CD14-positive monocyte (primary cell): Measurements from ENCODE around the gene LRTM2. TPM values are rescaled to one million over a fixed set of nuclear protein-coding genes. Genes with fewer than 3 reads are reported as not detected.
A peak's percentile ranks its signal among the peaks of the same experiment; 100 is the strongest.

Experiments
- DNase-seq, 3 donors: peaks; one replicate each; pipeline ENCODE4 v3.0.0-alpha.2; 2011 to 2022
- H2AFZ ChIP-seq: 2 replicates; pipeline ENCODE4 v1.6.0; 2012; ENCODE audit warnings: mild to moderate bottlenecking, low read depth, low read length, inconsistent platforms; ENCODE audit not compliant: insufficient read depth, poor library complexity, severe bottlenecking
- H3K27ac ChIP-seq, 2 donors: 1 replicate in 1 of 2; 2 replicates in 1 of 2; pipeline ENCODE4 v1.5.1; 2012 to 2013; ENCODE audit warnings: low read length in 2 of 2, control low read depth in 1 of 2, inconsistent platforms in 1 of 2, low read depth in 1 of 2, mild to moderate bottlenecking in 1 of 2
- H3K27me3 ChIP-seq, 2 donors: one replicate each; pipeline versions ENCODE4 v1.6.0 to v1.6.1; 2011 to 2013; ENCODE audit warnings: low read length in 2 of 2; ENCODE audit not compliant: control insufficient read depth in 2 of 2, insufficient read depth in 2 of 2
- H3K36me3 ChIP-seq, 2 donors: replicated peaks in 1 of 2; 1 replicate in 1 of 2; 2 replicates in 1 of 2; pipeline versions ENCODE4 v1.5.1 to v1.6.1; 2012 to 2013; ENCODE audit warnings: low read length in 2 of 2, control low read depth in 1 of 2, inconsistent platforms in 1 of 2, mild to moderate bottlenecking in 1 of 2; ENCODE audit not compliant: insufficient read depth in 2 of 2, control insufficient read depth in 1 of 2
- H3K4me1 ChIP-seq, 2 donors: 1 replicate in 1 of 2; 2 replicates in 1 of 2; pipeline versions ENCODE4 v1.5.1 to v1.6.1; 2012 to 2013; ENCODE audit warnings: low read length in 2 of 2, control low read depth in 1 of 2, inconsistent platforms in 1 of 2, mild to moderate bottlenecking in 1 of 2, moderate library complexity in 1 of 2; ENCODE audit not compliant: insufficient read depth in 2 of 2, control insufficient read depth in 1 of 2
- H3K4me2 ChIP-seq: replicated peaks from 2 replicates; pipeline ENCODE3; 2012; ENCODE audit warnings: low read length, moderate library complexity, mild to moderate bottlenecking; ENCODE audit not compliant: poor library complexity, severe bottlenecking; ENCODE audit errors: extremely low read depth
- H3K4me3 ChIP-seq, 3 experiments: fragments of 200-600 bp in 1 of 3; sonication (generic) in 1 of 3; replicated peaks in 1 of 3; 1 replicate in 2 of 3; 2 replicates in 1 of 3; pipeline ENCODE4 v1.5.1; 2011 to 2013; ENCODE audit warnings: low read length in 3 of 3, mild to moderate bottlenecking in 3 of 3, control low read depth in 2 of 3, low read depth in 2 of 3, inconsistent platforms in 1 of 3, moderate library complexity in 1 of 3
- H3K79me2 ChIP-seq: 2 replicates; pipeline ENCODE4 v1.6.0; 2012; ENCODE audit warnings: mild to moderate bottlenecking, control low read depth, inconsistent platforms, low read length, moderate library complexity; ENCODE audit not compliant: insufficient read depth
- H3K9ac ChIP-seq: 2 replicates; pipeline ENCODE4 v1.6.0; 2017; ENCODE audit warnings: low read length, mild to moderate bottlenecking; ENCODE audit not compliant: insufficient read depth, poor library complexity, severe bottlenecking
- H3K9me3 ChIP-seq, 2 donors: replicated peaks in 1 of 2; 1 replicate in 1 of 2; 2 replicates in 1 of 2; pipeline versions ENCODE4 v1.5.1 to v1.6.1; 2012 to 2013; ENCODE audit warnings: low read length in 2 of 2, control low read depth in 1 of 2; ENCODE audit not compliant: control insufficient read depth in 1 of 2, insufficient read depth in 1 of 2
- H4K20me1 ChIP-seq: 2 replicates; pipeline ENCODE4 v1.6.0; 2012; ENCODE audit warnings: mild to moderate bottlenecking, low read length, control low read depth, moderate library complexity; ENCODE audit not compliant: insufficient read depth
- H3K27ac Mint-ChIP-seq, 7 donors: one replicate each; pipeline ENCODE4 v1.8.0; 2020; ENCODE audit warnings: mild to moderate bottlenecking in 7 of 7, mixed read lengths in 7 of 7, moderate library complexity in 6 of 7, inconsistent platforms in 2 of 7
- H3K27me3 Mint-ChIP-seq, 3 donors: one replicate each; pipeline ENCODE4 v1.8.0; 2021 to 2022; ENCODE audit warnings: low read depth in 3 of 3, mild to moderate bottlenecking in 3 of 3, mixed read lengths in 3 of 3, moderate library complexity in 3 of 3, inconsistent platforms in 1 of 3
- H3K36me3 Mint-ChIP-seq, 2 donors: one replicate each; pipeline ENCODE4 v1.8.0; 2020; ENCODE audit warnings: mixed read lengths in 2 of 2, inconsistent platforms in 1 of 2, mild to moderate bottlenecking in 1 of 2
- H3K4me1 Mint-ChIP-seq: one replicate; pipeline ENCODE4 v1.8.0; 2020; ENCODE audit warnings: mild to moderate bottlenecking, mixed read lengths
- H3K4me3 Mint-ChIP-seq, 2 donors: one replicate each; pipeline ENCODE4 v1.8.0; 2020; ENCODE audit warnings: mild to moderate bottlenecking in 2 of 2, mixed read lengths in 2 of 2, moderate library complexity in 1 of 2
- H3K9me3 Mint-ChIP-seq, 7 donors: one replicate each; pipeline ENCODE4 v1.8.0; 2020 to 2022; ENCODE audit warnings: mixed read lengths in 7 of 7, mild to moderate bottlenecking in 6 of 7, moderate library complexity in 6 of 7, inconsistent platforms in 2 of 7
- CTCF ChIP-seq: fragments of 200-600 bp; IDR thresholded peaks from one replicate; pipeline ENCODE4 v1.8.0; 2022; ENCODE audit warnings: antibody characterized with exemption, mild to moderate bottlenecking
- WGBS: methylation state at CpG from one replicate; pipeline ENCODE4 v1.1.5; 2013; ENCODE audit warnings: missing lambda C conversion rate; ENCODE audit not compliant: insufficient coverage; 5-methylcytosine and 5-hydroxymethylcytosine counted together
- intact Hi-C, 2 donors: fragments of 100-400 bp; cut with micrococcal nuclease; formaldehyde crosslinking; loops; one replicate each; pipeline versions ENCODE4 v1.15.0 to v1.15.1; 2023
- polyA plus RNA-seq, 3 donors: library from polyadenylated mRNA; depleted of rRNA in 1 of 3; unstranded in 2 of 3; stranded (reverse) in 1 of 3; fragments of 300-500 nt in 2 of 3; fragments of >200 nt in 1 of 3; fragmentation: Illumina TruSeq in 2 of 3; gene quantifications; 1 replicate in 2 of 3; 2 replicates in 1 of 3; pipeline ENCODE4 v1.2.3, GENCODE V29; 2012 to 2021

The LRTM2 gene
- polyA plus RNA-seq, 3 donors: not detected

DNA sequence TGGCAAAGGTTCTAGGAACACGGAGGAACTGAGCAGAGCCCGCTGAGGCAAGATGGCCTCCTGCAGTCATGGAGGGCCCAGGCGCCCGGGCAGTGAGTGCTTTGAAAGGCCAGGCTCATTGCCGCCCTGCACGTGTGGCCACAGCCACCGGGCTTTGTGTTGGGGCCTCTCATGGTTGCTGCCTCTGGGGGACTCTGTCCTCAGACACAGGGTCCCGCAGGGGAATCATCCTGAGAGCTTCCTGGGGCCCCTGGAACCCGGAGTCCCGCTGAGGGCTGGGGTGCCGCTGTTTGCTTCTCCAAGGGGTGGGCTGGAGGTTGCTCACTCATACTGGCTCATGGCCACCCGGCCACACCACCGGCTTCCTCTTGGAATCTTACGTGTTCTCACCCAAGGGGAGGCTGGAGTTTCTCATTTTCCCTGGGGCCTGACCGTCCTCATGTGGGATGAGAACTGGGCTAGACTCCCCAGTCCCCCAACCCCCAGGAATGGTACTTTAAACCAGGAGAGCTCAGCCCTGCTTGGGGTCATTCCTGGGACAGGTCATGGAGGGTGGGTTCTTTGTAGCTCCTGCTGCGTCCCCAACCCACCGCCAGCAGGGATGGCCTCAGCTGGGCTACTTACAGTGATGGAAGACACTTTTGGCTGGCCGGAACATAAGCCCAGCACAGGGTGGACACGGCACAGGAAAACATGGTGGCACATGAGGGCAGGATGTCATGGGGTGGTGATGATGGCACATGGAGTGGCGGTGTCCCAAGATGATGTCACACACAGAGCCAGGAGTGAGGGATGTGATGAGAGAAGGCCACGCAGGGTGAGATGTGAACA is 21.1 kb upstream of the LRTM2 start:
- peaks cover 0 to 3% (median 0%) of the 10 kb centered on the region in 3 donors for H3K27me3 Mint-ChIP-seq

GRCh38 chr12:1799882-1800400 is 20.4 kb upstream of the LRTM2 start:
- H3K27me3 ChIP-seq: no peaks in the 10 kb centered on the region
- no peak overlapping the region for H3K4me3 Mint-ChIP-seq
- no peaks in the 10 kb centered on the region for H3K9me3 ChIP-seq
- H3K4me2 ChIP-seq: no peak overlapping the region
- TF ChIP-seq CTCF: no peak
- no peaks in the 10 kb centered on the region for H3K36me3 ChIP-seq
- peaks cover 9% of the 10 kb centered on the region for H3K79me2 ChIP-seq
- no peaks in the 10 kb centered on the region for H3K9me3 Mint-ChIP-seq
- H3K9ac ChIP-seq: no peak overlapping the region
- WGBS: 96% methylated on average over 8 of the region's 12 CpGs
- intact Hi-C loops: no loop called here
- H2AFZ ChIP-seq: no peak overlapping the region
- H3K4me3 ChIP-seq: no peak overlapping the region
- H3K27ac Mint-ChIP-seq: no peak overlapping the region
- peaks cover 20% of the 10 kb centered on the region for H3K4me1 Mint-ChIP-seq
- DNase-seq: peak in 1 of 3 donors; percentile 5
- H3K36me3 Mint-ChIP-seq: peaks cover 10 to 12% of the 10 kb centered on the region in 2 donors
- H3K27me3 Mint-ChIP-seq: peaks cover 0 to 3% (median 0%) of the 10 kb centered on the region in 3 donors
- no peak overlapping the region for H3K27ac ChIP-seq
- H4K20me1 ChIP-seq: no peaks in the 10 kb centered on the region
- peaks cover 25 to 38% of the 10 kb centered on the region in 2 donors for H3K4me1 ChIP-seq

More for the DNA sequence above, 21.1 kb upstream of the LRTM2 start:
- Histone ChIP-seq H3K4me3 (no peak overlapping the region), H3K36me3 (no peaks in the 10 kb centered on the region), H4K20me1 (no peaks in the 10 kb centered on the region), H3K9ac (no peak overlapping the region), H3K9me3 (no peaks in the 10 kb centered on the region), H3K27me3 (no peaks in the 10 kb centered on the region), H2AFZ (no peak overlapping the region), H3K4me2 (no peak overlapping the region), H3K79me2 (peaks cover 9% of the 10 kb centered on the region), H3K4me1 (peaks cover 20 to 33% of the 10 kb centered on the region in 2 donors), H3K27ac (no peak overlapping the region)
- H3K36me3 Mint-ChIP-seq: peaks cover 10 to 12% of the 10 kb centered on the region in 2 donors
- H3K4me3 Mint-ChIP-seq: no peak overlapping the region
- no peak overlapping the region for H3K27ac Mint-ChIP-seq
- H3K9me3 Mint-ChIP-seq: no peaks in the 10 kb centered on the region
- TF ChIP-seq CTCF: no peak
- intact Hi-C loops: no loop called here
- peaks cover 17% of the 10 kb centered on the region for H3K4me1 Mint-ChIP-seq
- WGBS: 98% methylated on average over 17 of the region's 21 CpGs
- DNase-seq: no peak
